K562 (cell line): ENCODE data around the gene MAST4. TPM values are rescaled to one million over a fixed set of nuclear protein-coding genes. Genes with fewer than 3 reads are reported as not detected.

Experiments used
- ATAC-seq: fragments of 200-7000 bp; cut with Tn5 transposase; 3 replicates; pipeline ENCODE4 v1.9.1; 2020; ENCODE audit warnings: moderate library complexity
- BruUV-seq: library from RNA; stranded (reverse); fragments of 400-500 nt; replicated peaks from 2 replicates; lab custom pipeline; 2021; lab: Mats Ljungman, UMichigan
- CTCF ChIA-PET: fragments of 300-600 bp; formaldehyde crosslinking; extraction: SDS; loops from one replicate; lab custom pipeline; 2021; ENCODE audit warnings: low intra/inter-chr PET ratio; lab: Yijun Ruan, JAX
- POLR2A ChIA-PET: fragments of 300-600, 350-650 bp; sonication (Branson Sonifier 250); formaldehyde crosslinking; extraction: SDS; loops from one replicate; lab custom pipeline; 2021; ENCODE audit warnings: antibody characterized with exemption, inconsistent platforms; lab: Yijun Ruan, JAX
- DNase-seq, 4 experiments: peaks; one replicate each; pipeline versions ENCODE4 v3.0.0 to v3.0.0-alpha.2; 2011 to 2018; ENCODE audit warnings: low spot score in 3 of 4, mixed read lengths in 3 of 4; ENCODE audit errors: extremely low read depth in 1 of 4
- FAIRE-seq: peaks from 2 replicates; lab custom pipeline; 2011; peaks lifted over from hg19 to GRCh38; lab: Jason Lieb, UNC
- H2AFZ ChIP-seq: 2 replicates; pipeline ENCODE4 v1.6.0; 2011; ENCODE audit warnings: low read depth, low read length, control low read depth, inconsistent platforms
- H3K27ac ChIP-seq: fragments of 200-600 bp; 3 replicates; pipeline ENCODE4 v1.8.0; 2011; ENCODE audit warnings: low read depth, mild to moderate bottlenecking, control low read depth, inconsistent platforms, low read length, moderate library complexity, mixed read lengths; ENCODE audit errors: extremely low read depth
- H3K27me3 ChIP-seq, 2 experiments: fragments of 300-600 bp in 1 of 2; 2 replicates in 1 of 2; 3 replicates in 1 of 2; pipeline versions ENCODE4 v1.6.0 to v1.8.0; 2011; ENCODE audit warnings: inconsistent platforms in 2 of 2, low read length in 2 of 2, mild to moderate bottlenecking in 1 of 2, mixed read lengths in 1 of 2, moderate library complexity in 1 of 2; ENCODE audit not compliant: control insufficient read depth in 2 of 2, insufficient read depth in 2 of 2
- H3K36me3 ChIP-seq: fragments of 300-600 bp; 3 replicates; pipeline ENCODE4 v1.8.0; 2011; ENCODE audit warnings: mild to moderate bottlenecking, low read length, inconsistent platforms; ENCODE audit not compliant: control insufficient read depth, insufficient read depth
- H3K4me1 ChIP-seq, 2 experiments: fragments of 200-600 bp in 1 of 2; replicated peaks in 1 of 2; 2 replicates in 1 of 2; 3 replicates in 1 of 2; pipeline versions ENCODE4 v1.5.1 to v1.8.0; 2011; ENCODE audit warnings: inconsistent platforms in 2 of 2, low read length in 2 of 2, mild to moderate bottlenecking in 1 of 2, mixed read lengths in 1 of 2, moderate library complexity in 1 of 2; ENCODE audit not compliant: control insufficient read depth in 2 of 2, insufficient read depth in 2 of 2
- H3K4me2 ChIP-seq: 2 replicates; pipeline ENCODE4 v1.6.1; 2011; ENCODE audit warnings: low read length, control low read depth, inconsistent platforms, mixed read lengths; ENCODE audit not compliant: insufficient read depth
- H3K4me3 ChIP-seq: fragments of 200-600 bp; sonication (generic), shearing (Covaris generic); 2 replicates; pipeline ENCODE4 v1.5.1; 2016; ENCODE audit warnings: control low read depth, inconsistent platforms
- H3K79me2 ChIP-seq: fragments of 200-600 bp; 3 replicates; pipeline ENCODE4 v1.8.0; 2011; ENCODE audit warnings: low read length, inconsistent platforms; ENCODE audit not compliant: control insufficient read depth, insufficient read depth
- H3K9ac ChIP-seq, 2 experiments: 2 replicates each; pipeline versions ENCODE4 v1.6.0 to v1.6.1; 2011; ENCODE audit warnings: low read depth in 2 of 2, low read length in 2 of 2, control low read depth in 1 of 2, inconsistent platforms in 1 of 2, mild to moderate bottlenecking in 1 of 2, mixed read lengths in 1 of 2; ENCODE audit not compliant: insufficient read depth in 1 of 2
- H3K9me1 ChIP-seq: one replicate; pipeline ENCODE4 v1.6.0; 2011; ENCODE audit warnings: inconsistent platforms, mild to moderate bottlenecking, low read length, moderate library complexity; ENCODE audit not compliant: control insufficient read depth, insufficient read depth
- H3K9me3 ChIP-seq: replicated peaks from 2 replicates; pipeline ENCODE4 v1.5.1; 2011; ENCODE audit warnings: low read depth, low read length, inconsistent platforms; ENCODE audit not compliant: control insufficient read depth, insufficient read depth
- H4K20me1 ChIP-seq: replicated peaks from 2 replicates; pipeline ENCODE4 v1.6.1; 2011; ENCODE audit warnings: low read length, inconsistent platforms, mixed read lengths; ENCODE audit not compliant: control insufficient read depth, insufficient read depth
- CBFA2T2 ChIP-seq: fragments of 450-650 bp; conservative IDR thresholded peaks from 2 replicates; pipeline ENCODE4 v1.6.1; 2017; ENCODE audit warnings: mild to moderate bottlenecking
- HMBOX1 ChIP-seq: sonication (generic); IDR thresholded peaks from 2 replicates; pipeline ENCODE4 v1.6.1; 2016
- HNRNPH1 ChIP-seq: fragments of 200-400 bp; formaldehyde crosslinking; optimal IDR thresholded peaks from 2 replicates; pipeline ENCODE3; 2017; ENCODE audit warnings: low read depth, mild to moderate bottlenecking, low read length, moderate library complexity
- MTA1 ChIP-seq: fragments of 450-650 bp; IDR thresholded peaks from 2 replicates; pipeline ENCODE4 v1.6.1; 2017; ENCODE audit warnings: borderline replicate concordance
- NR2C1 ChIP-seq, 2 experiments: fragments of 450-650 bp; IDR thresholded peaks; 2 replicates each; pipeline ENCODE4 v1.6.1; 2017; ENCODE audit warnings: mild to moderate bottlenecking in 2 of 2, antibody characterized with exemption in 1 of 2, inconsistent platforms in 1 of 2, missing compliant biosample characterization in 1 of 2, missing genetic modification characterization in 1 of 2
- NR2C2 ChIP-seq, 2 experiments: fragments of 200-800 bp in 1 of 2; sonication (Bioruptor generic) in 1 of 2; sonication (generic) in 1 of 2; formaldehyde crosslinking in 1 of 2; IDR thresholded peaks; 2 replicates each; pipeline versions ENCODE4 v1.6.1 to v1.8.0; 2016 to 2022; ENCODE audit warnings: mild to moderate bottlenecking in 1 of 2, missing compliant biosample characterization in 1 of 2, missing genetic modification characterization in 1 of 2, missing genetic modification reagents in 1 of 2
- ZNF253 ChIP-seq: fragments of 250-450 bp; sonication (Bioruptor Pico); conservative IDR thresholded peaks from 2 replicates; pipeline ENCODE4 v1.6.1; 2021; ENCODE audit warnings: mild to moderate bottlenecking
- WGBS: fragments of 100-300 bp; shearing (Covaris generic); methylation state at CpG from one replicate; pipeline ENCODE4 v1.1.6; 2016; ENCODE audit warnings: low coverage, mixed read lengths; ENCODE audit not compliant: insufficient coverage; ENCODE audit errors: missing lambda C conversion rate; 5-methylcytosine and 5-hydroxymethylcytosine counted together
- in situ Hi-C: fragments of 300-500 bp; cut with MboI; formaldehyde crosslinking; loops from 4 replicates; pipeline ENCODE4 v1.15.0; 2018; ENCODE audit warnings: inconsistent platforms, mixed read lengths
- intact Hi-C: fragments of 100-400 bp; cut with micrococcal nuclease; formaldehyde crosslinking; loops from 2 replicates; pipeline ENCODE4 v1.14.2; 2022
- polyA plus RNA-seq, 8 experiments: library from polyadenylated mRNA; depleted of rRNA in 4 of 8; stranded (reverse) in 5 of 8; unstranded in 3 of 8; fragments of >200 nt; fragmentation: Nextera tagmentation in 2 of 8; fragmentation: Illumina TruSeq in 1 of 8; extraction: Ambion mirVana in 2 of 8; extraction: Trizol in 1 of 8; gene quantifications; 2 replicates each; pipeline versions ENCODE4 v1.2.1 to v1.2.3, GENCODE V29; 2011 to 2014; ENCODE audit warnings: inconsistent platforms in 1 of 8, missing spikeins in 1 of 8
- total RNA-seq, 7 experiments: library from RNA; depleted of rRNA in 6 of 7; stranded (reverse); fragments of >200 nt in 6 of 7; fragmentation: Illumina TruSeq in 2 of 7; extraction: Trizol in 2 of 7; gene quantifications; 2 replicates each; pipeline versions ENCODE4 v1.2.1 to v1.2.3, GENCODE V29; 2011 to 2021; ENCODE audit warnings: low replicate concordance in 1 of 7

Gene MAST4
- total and polyA plus RNA-seq, 9 of the 15 experiments (the other 6 are each of a cell fraction or from before 2014, with no cell fraction given), result 0.88 to 10.1 (median 5.2) TPM

GRCh38 chr5:67119010-67119409, 522.8 kb downstream of the MAST4 start:
- CTCF ChIA-PET, result interaction anchor here (0.7 kb wide), 1 partner anchor 76 kb away, joined by 3 read pairs; no protein-coding TSS in a partner anchor
- Histone ChIP-seq H3K9me1 (no peaks in the 10 kb centered on the region), H3K79me2 (no peaks in the 10 kb centered on the region), H3K27ac (no peak overlapping the region), H3K4me2 (no peak overlapping the region), H2AFZ (no peak overlapping the region), H3K27me3 (no peaks in the 10 kb centered on the region), H3K9ac (no peak overlapping the region), H3K9me3 (no peaks in the 10 kb centered on the region), H3K36me3 (no peaks in the 10 kb centered on the region), H4K20me1 (no peaks in the 10 kb centered on the region), H3K4me1 (peaks cover 0 to 16% of the 10 kb centered on the region in 2 experiments; a peak in 2 of 5 replicates), H3K4me3 (no peak overlapping the region)
- ATAC-seq (peak; percentile 84), DNase-seq (peak in 1 of 4 experiments; percentile 18), FAIRE-seq (no peak)
- intact Hi-C loops, result no loop called here
- in situ Hi-C loops, result no loop called here
- POLR2A ChIA-PET, result interaction anchor here (0.6 kb wide), 1 partner anchor 27 kb away, joined by 4 read pairs; no protein-coding TSS in a partner anchor
- BruUV-seq, result no TSS peak
- TF ChIP-seq MTA1 (no peak), HMBOX1 (peak; percentile 55; the same call in 1 of the 2 replicates), ZNF253 (CRISPR knock-in tag) (no peak)
- WGBS, result 17% methylated on average over 1 of the region's 1 CpG

DNA sequence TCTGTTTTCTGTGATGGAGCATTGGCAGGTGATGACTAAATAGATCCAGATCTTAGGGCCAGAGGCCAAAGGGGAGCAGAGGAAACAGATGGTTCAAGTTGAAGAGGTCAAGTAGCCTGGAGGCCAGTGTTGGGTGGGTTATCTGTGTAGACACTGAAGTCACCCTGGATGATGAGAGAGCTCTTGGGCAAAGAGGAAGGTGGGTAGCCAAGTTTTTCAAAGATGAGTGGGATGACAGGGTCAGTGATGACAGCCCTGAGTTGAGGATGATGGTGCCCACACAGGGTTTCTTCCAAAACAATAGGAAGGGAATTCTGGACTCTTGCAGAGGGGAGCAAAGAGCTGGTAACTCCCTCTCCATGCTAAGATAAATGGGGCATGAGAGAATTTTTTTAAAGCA, 523.8 kb downstream of the MAST4 start:
- no peak overlapping the region for H3K27ac ChIP-seq
- H3K79me2 ChIP-seq, result no peaks in the 10 kb centered on the region
- H3K4me1 ChIP-seq, result peaks cover 0 to 16% of the 10 kb centered on the region in 2 experiments; a peak in 2 of 5 replicates
- FAIRE-seq, result peak; percentile 6
- ChIA-PET CTCF (no interaction called here), POLR2A (no interaction called here)
- no peaks in the 10 kb centered on the region for H3K36me3 ChIP-seq
- H3K4me3 ChIP-seq, result no peak overlapping the region
- no peak overlapping the region for H2AFZ ChIP-seq
- TF ChIP-seq HNRNPH1 (no peak), NR2C1 (IDR thresholded peaks at IDR 0.05) (0 out of 2 replicates have a peak, but pooled peaks have one; percentile 21), NR2C1 (tag; IDR thresholded peaks at IDR 0.05) (peak; percentile 49; the same call in 1 of the 2 replicates), CBFA2T2 (0 out of 2 replicates have a peak, but pooled peaks have one; percentile 10), NR2C2 (CRISPR knock-in tag; IDR thresholded peaks at IDR 0.05) (no peak), NR2C2 (tag; IDR thresholded peaks at IDR 0.05) (0 out of 2 replicates have a peak, but pooled peaks have one; percentile 15)
- TF ChIP-seq, all 486 proteins: peak for 3
- H4K20me1 ChIP-seq, result no peaks in the 10 kb centered on the region
- no peak overlapping the region for H3K9ac ChIP-seq
- in situ Hi-C loops, result no loop called here
- intact Hi-C loops, result no loop called here
- no peaks in the 10 kb centered on the region for H3K27me3 ChIP-seq
- H3K4me2 ChIP-seq, result no peak overlapping the region
- no peaks in the 10 kb centered on the region for H3K9me1 ChIP-seq
- H3K9me3 ChIP-seq, result no peaks in the 10 kb centered on the region
- no TSS peak for BruUV-seq
- peak in 1 of 4 experiments; percentile 8 for DNase-seq
- ATAC-seq, result peak; percentile 34; the same call in 2 of the 3 replicates
